Lower leg skin (tissue), 4 donors: ENCODE data around the gene MIPEP. TPM values are rescaled to one million over a fixed set of nuclear protein-coding genes. Genes with fewer than 3 reads are reported as not detected.

Source experiments
- DNase-seq, 2 donors: peaks; one replicate each; pipeline ENCODE4 v3.0.0-alpha.2; 2019; ENCODE audit warnings: low spot score in 2 of 2
- H3K4me3 ChIP-seq: fragments of 200-600 bp; sonication (generic); 2 replicates; pipeline ENCODE4 v1.5.1; 2017; ENCODE audit warnings: mild to moderate bottlenecking, low read depth; ENCODE audit not compliant: poor library complexity, severe bottlenecking
- CTCF ChIP-seq, 3 donors: fragments of 450-650 bp; IDR thresholded peaks; one replicate each; pipeline ENCODE4 v1.5.1; 2016; ENCODE audit warnings: antibody characterized with exemption in 3 of 3, mild to moderate bottlenecking in 3 of 3, moderate library complexity in 2 of 3
- POLR2A ChIP-seq, 2 donors: fragments of 450-650 bp; IDR thresholded peaks; one replicate each; pipeline ENCODE4 v1.6.1; 2016 to 2017; ENCODE audit warnings: antibody characterized with exemption in 2 of 2, mild to moderate bottlenecking in 1 of 2, moderate library complexity in 1 of 2
- WGBS, 2 donors: methylation state at CpG; one replicate each; pipeline ENCODE4 v1.1.5; 2018; 5-methylcytosine and 5-hydroxymethylcytosine counted together
- intact Hi-C: fragments of 100-400 bp; cut with DNase I; formaldehyde crosslinking; loops from one replicate; pipeline ENCODE4 v1.15.0; 2023; ENCODE audit warnings: low total_unique reads
- total RNA-seq, 4 donors: library from RNA; depleted of rRNA; stranded (reverse); fragments of >200 nt; gene quantifications; one replicate each; pipeline ENCODE4 v1.1.0, GENCODE V29; 2016

Gene MIPEP
- total RNA-seq, 4 donors from 2014 or later, result 22.8 to 50.4 (median 32.5) TPM

- intact Hi-C loops, result no loop called here
- H3K4me3 ChIP-seq, result no peak overlapping the region
- no peak for DNase-seq
- 73 to 86% methylated on average over 4 of the region's 4 CpGs for WGBS, 2 donors
- TF ChIP-seq CTCF (IDR thresholded peaks at IDR 0.05) (no peak), POLR2A (IDR thresholded peaks at IDR 0.05) (no peak)
These were observed 118.8 kb downstream of the MIPEP start for GRCh38 chr13:23770428-23770827.

- no peak overlapping the region for H3K4me3 ChIP-seq
- intact Hi-C loops, result no loop called here
- TF ChIP-seq POLR2A (IDR thresholded peaks at IDR 0.05), result no peak
- no peak for TF ChIP-seq CTCF (IDR thresholded peaks at IDR 0.05)
- 92 to 100% methylated on average over 3 of the region's 3 CpGs for WGBS, 2 donors
- DNase-seq, result no peak
These were observed 119.8 kb downstream of the MIPEP start for GRCh38 chr13:23769401-23769800.

DNA sequence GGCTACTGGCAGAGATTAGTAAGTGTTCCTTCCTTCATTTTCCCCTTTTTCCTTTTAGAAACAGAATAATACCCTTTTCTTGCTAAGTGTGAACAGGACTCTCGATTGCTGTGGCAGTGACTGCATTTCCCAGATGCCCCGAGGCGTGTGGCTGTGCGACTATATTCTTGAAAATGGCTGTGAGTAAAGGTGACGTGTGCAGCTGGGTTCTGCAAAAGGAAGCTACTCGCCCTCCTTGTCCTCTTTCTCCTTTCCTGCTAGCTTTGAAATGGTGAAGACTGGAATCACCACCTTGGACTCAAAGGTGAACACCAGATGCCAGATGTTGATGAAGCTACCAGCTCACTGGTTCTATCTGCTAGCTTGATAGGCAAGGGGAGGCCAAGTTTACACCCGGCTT is 121.4 kb downstream of the MIPEP start:
- TF ChIP-seq POLR2A (IDR thresholded peaks at IDR 0.05) (no peak), CTCF (IDR thresholded peaks at IDR 0.05) (no peak)
- WGBS, 2 donors, result 84 to 91% methylated on average over 7 of the region's 7 CpGs
- intact Hi-C loops, result no loop called here

DNA sequence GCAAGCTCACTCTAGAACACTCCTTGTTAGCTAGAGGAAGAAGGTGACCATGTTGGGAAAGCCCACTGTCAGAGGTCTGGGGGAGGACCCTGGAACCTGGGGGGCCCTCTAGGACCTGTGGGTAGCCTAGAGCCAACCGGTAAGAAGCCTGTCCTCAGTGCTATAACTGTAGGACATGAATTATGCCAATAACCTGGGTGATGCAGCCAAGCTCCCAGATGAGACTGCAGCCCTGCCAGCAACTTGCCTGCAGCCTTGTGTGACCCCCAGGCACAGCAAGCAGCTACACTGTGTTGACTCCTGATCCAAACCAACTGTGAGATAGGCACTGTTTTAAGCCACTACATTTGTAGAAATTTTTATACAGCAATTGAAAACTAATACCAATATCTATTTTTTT is 122.3 kb downstream of the MIPEP start:
- no peak for DNase-seq
- WGBS, 2 donors, result 44 to 50% methylated on average over 1 of the region's 1 CpG
- H3K4me3 ChIP-seq, result no peak overlapping the region
- TF ChIP-seq CTCF (IDR thresholded peaks at IDR 0.05) (no peak), POLR2A (IDR thresholded peaks at IDR 0.05) (no peak)
- intact Hi-C loops, result no loop called here

More for the DNA sequence above, 121.4 kb downstream of the MIPEP start:
- DNase-seq, result no peak
- no peak overlapping the region for H3K4me3 ChIP-seq

DNA sequence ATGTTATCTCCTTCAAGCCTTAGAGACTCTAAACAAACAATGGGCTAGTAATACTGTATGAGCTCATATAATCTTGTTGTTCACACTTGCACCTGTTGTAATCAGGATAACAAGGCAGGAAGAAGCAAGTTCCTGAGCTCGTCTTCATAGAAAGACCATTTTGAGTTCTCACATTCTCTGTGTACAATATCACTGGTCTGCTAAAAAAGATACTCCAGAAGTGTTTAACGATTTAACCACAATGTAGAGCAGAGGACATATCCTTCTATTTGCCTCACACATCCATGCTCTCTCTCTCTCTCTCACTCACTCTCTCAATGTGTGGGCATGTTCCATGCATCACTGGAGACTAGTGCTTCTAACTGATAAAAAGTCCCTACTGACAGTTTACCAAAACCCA is 122.9 kb downstream of the MIPEP start:
- intact Hi-C loops, result no loop called here
- TF ChIP-seq POLR2A (IDR thresholded peaks at IDR 0.05) (no peak), CTCF (IDR thresholded peaks at IDR 0.05) (no peak)
- 76 to 87% methylated on average over 2 of the region's 2 CpGs for WGBS, 2 donors
- H3K4me3 ChIP-seq, result no peak overlapping the region
- no peak for DNase-seq

DNA sequence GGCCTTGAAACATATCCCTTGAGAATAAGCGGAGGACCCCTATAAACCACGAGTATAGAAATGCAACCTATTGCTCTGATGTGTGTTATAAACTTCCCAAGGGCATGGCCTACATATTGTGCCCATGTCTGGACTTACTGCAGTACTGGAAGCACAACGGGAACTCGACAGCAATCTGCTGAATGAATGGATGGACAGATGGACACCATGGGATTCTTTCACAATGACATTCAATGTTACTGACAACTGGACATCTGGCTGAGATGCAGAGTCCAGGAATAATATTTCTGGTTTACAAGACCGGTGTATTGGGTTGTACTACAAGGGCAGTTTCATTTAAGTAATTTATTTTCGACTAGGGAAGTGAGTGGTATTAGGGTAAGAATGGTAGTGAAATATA is 123.7 kb downstream of the MIPEP start:
- intact Hi-C loops, result no loop called here
- no peak for DNase-seq
- WGBS, 2 donors, result 96 to 97% methylated on average over 6 of the region's 6 CpGs
- no peak overlapping the region for H3K4me3 ChIP-seq
- TF ChIP-seq CTCF (IDR thresholded peaks at IDR 0.05) (no peak), POLR2A (IDR thresholded peaks at IDR 0.05) (no peak)
